GM12875 (cell line): ENCODE results near the gene LNX2.

Experiments
- H3K4me3 ChIP-seq: one replicate; pipeline ENCODE4 v1.5.1; 2011; ENCODE audit warnings: low read depth, low read length, control low read depth
- CTCF ChIP-seq: IDR thresholded peaks from 2 replicates; pipeline ENCODE4 v1.5.1; 2011; ENCODE audit warnings: low read depth, mild to moderate bottlenecking, control low read depth, inconsistent platforms, low read length, moderate library complexity, borderline replicate concordance; ENCODE audit not compliant: insufficient read depth

The LNX2 gene

GRCh38 chr13:27500806-27501534, 119.4 kb downstream of the LNX2 start:
- no peak overlapping the region for H3K4me3 ChIP-seq
- TF ChIP-seq CTCF: no peak

GRCh38 chr13:27497563-27498230, 122.6 kb downstream of the LNX2 start:
- H3K4me3 ChIP-seq: no peak overlapping the region
- no peak for TF ChIP-seq CTCF

GRCh38 chr13:27496536-27497273, 123.6 kb downstream of the LNX2 start:
- TF ChIP-seq CTCF: no peak
- H3K4me3 ChIP-seq: no peak overlapping the region

GRCh38 chr13:27496006-27496405, 124.3 kb downstream of the LNX2 start:
- TF ChIP-seq CTCF: no peak
- H3K4me3 ChIP-seq: no peak overlapping the region
